GM06990 (cell line): ENCODE measurements around the gene AKAP12.

ENCODE experiments used
- DNase-seq: peaks from one replicate; pipeline ENCODE4 v3.0.0-alpha.2; 2011; ENCODE audit not compliant: insufficient read length; ENCODE audit errors: extremely low read depth
- H3K27me3 ChIP-seq: replicated peaks from 2 replicates; pipeline ENCODE4 v1.6.0; 2011; ENCODE audit warnings: low read length; ENCODE audit not compliant: control insufficient read depth, insufficient read depth
- H3K36me3 ChIP-seq: 2 replicates; pipeline ENCODE4 v1.5.1; 2011; ENCODE audit warnings: low read length; ENCODE audit not compliant: control insufficient read depth, insufficient read depth
- H3K4me3 ChIP-seq: replicated peaks from 2 replicates; pipeline ENCODE4 v1.5.1; 2011; ENCODE audit warnings: low read depth, mild to moderate bottlenecking, control low read depth, low read length
- CTCF ChIP-seq: IDR thresholded peaks from 2 replicates; pipeline ENCODE4 v1.5.1; 2011; ENCODE audit warnings: low read length, control low read depth, mild to moderate bottlenecking, inconsistent platforms; ENCODE audit not compliant: insufficient read depth, poor library complexity, severe bottlenecking

Gene AKAP12

GRCh38 chr6:151391471-151392413, 152.0 kb downstream of the AKAP12 start, which contains the start of gene ZBTB2:
ZBTB2 (minus strand) TSS chr6:151391559; CDS start chr6:151373637, 17,922 bp downstream.
- peak; percentile 76 for DNase-seq
- TF ChIP-seq CTCF = no peak
- Histone ChIP-seq H3K36me3 (no peaks in the 10 kb centered on the region; the same call in none of the 2 replicates), H3K27me3 (no peaks in the 10 kb centered on the region), H3K4me3 (peak within 1 kb of the TSS; percentile 88)

DNA sequence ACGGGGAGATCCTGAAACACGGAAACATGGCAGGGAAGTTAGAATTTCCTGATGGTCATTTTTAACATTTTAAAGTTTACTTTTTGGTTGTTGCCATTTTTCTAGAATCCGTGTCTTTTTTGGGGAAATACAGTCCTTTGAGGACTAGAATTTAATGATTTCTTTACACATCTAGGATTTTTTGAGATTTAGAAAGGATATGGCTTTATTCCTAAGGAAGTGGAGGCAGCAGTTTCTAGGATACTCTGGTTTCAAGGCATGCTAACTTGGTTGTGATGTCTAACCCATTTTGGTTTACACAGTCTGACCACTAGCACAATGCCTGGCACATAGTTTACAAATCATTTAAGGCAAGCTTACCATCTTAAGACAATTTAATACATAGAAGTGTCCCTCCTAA, 152.7 kb downstream of the AKAP12 start:
- TF ChIP-seq CTCF = no peak
- H3K4me3 ChIP-seq = peak overlapping the region; percentile 88
- no peaks in the 10 kb centered on the region for H3K27me3 ChIP-seq
- DNase-seq = no peak
- no peaks in the 10 kb centered on the region for H3K36me3 ChIP-seq

- Histone ChIP-seq H3K27me3 (no peaks in the 10 kb centered on the region), H3K36me3 (peaks cover 1% of the 10 kb centered on the region; the same call in 1 of the 2 replicates), H3K4me3 (peak overlapping the region; percentile 88)
- DNase-seq = no peak
- TF ChIP-seq CTCF = no peak
Measured at GRCh38 chr6:151393410-151393809, 153.6 kb downstream of the AKAP12 start.

DNA sequence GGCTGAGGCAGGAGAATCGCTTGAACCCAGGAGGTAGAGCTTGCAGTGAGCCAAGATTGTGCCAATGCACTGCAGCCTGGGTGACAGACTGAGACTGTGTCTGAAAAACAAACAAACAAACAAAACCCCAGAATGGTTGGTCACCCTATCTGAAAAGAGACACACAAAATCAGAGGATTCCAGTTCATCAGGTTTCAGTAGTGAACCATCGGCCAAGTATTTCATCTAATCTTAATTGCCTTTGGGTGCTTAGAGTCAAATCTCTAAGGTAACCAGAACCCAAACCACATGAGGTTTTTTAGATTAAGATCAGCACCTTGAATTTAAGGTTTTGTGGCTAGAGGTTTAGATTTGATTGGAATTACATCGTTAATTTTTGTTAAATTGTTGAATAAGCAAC, 159.9 kb downstream of the AKAP12 start:
- no peak for TF ChIP-seq CTCF
- no peak for DNase-seq
- peaks cover 5% of the 10 kb centered on the region; the same call in 1 of the 2 replicates for H3K36me3 ChIP-seq
- H3K4me3 ChIP-seq = no peak overlapping the region
- H3K27me3 ChIP-seq = no peaks in the 10 kb centered on the region

GRCh38 chr6:151400473-151400872, 160.7 kb downstream of the AKAP12 start:
- no peak for DNase-seq
- Histone ChIP-seq H3K27me3 (no peaks in the 10 kb centered on the region), H3K36me3 (peaks cover 5% of the 10 kb centered on the region; the same call in 1 of the 2 replicates), H3K4me3 (no peak overlapping the region)
- no peak for TF ChIP-seq CTCF

- Histone ChIP-seq H3K27me3 (no peaks in the 10 kb centered on the region), H3K36me3 (peaks cover 5% of the 10 kb centered on the region), H3K4me3 (no peak overlapping the region)
- TF ChIP-seq CTCF = no peak
- no peak for DNase-seq
Measured at GRCh38 chr6:151402228-151402627, 162.5 kb downstream of the AKAP12 start.
